Neural cell (in vitro differentiated cells): Measurements from ENCODE around the gene ZNF638.

Experiments used
- EP300 ChIP-seq: fragments of 450-650 bp; conservative IDR thresholded peaks from 2 replicates; pipeline ENCODE4 v1.6.1; 2014; ENCODE audit warnings: antibody characterized with exemption, mild to moderate bottlenecking, moderate library complexity; ENCODE audit not compliant: poor library complexity, severe bottlenecking
- EZH2 ChIP-seq: fragments of 200-600, 300-800 bp; shearing (Covaris generic), sonication (generic); IDR thresholded peaks from 2 replicates; pipeline ENCODE4 v1.6.1; 2014; ENCODE audit warnings: antibody characterized with exemption, low read length, borderline replicate concordance, mild to moderate bottlenecking; ENCODE audit not compliant: insufficient read depth, poor library complexity, severe bottlenecking
- POLR2AphosphoS5 ChIP-seq: IDR thresholded peaks from 2 replicates; pipeline ENCODE4 v1.6.1; 2012
- RAD21 ChIP-seq: fragments of 450-650 bp; conservative IDR thresholded peaks from 2 replicates; pipeline ENCODE4 v1.6.1; 2014; ENCODE audit warnings: antibody characterized with exemption, mild to moderate bottlenecking, moderate library complexity
- SMC3 ChIP-seq: fragments of 450-650 bp; conservative IDR thresholded peaks from 2 replicates; pipeline ENCODE4 v1.6.1; 2014; ENCODE audit warnings: antibody characterized with exemption, mild to moderate bottlenecking, moderate library complexity; ENCODE audit not compliant: poor library complexity
- TAF1 ChIP-seq: IDR thresholded peaks from 2 replicates; pipeline ENCODE4 v1.6.1; 2012; ENCODE audit warnings: low read depth
- TF ChIP-seq, protein P1 (sequence below): fragments of 450-650 bp; IDR thresholded peaks from 2 replicates; pipeline ENCODE4 v1.5.1; 2014; ENCODE audit warnings: antibody characterized with exemption, mild to moderate bottlenecking, moderate library complexity; ENCODE audit not compliant: poor library complexity, severe bottlenecking

DNA sequence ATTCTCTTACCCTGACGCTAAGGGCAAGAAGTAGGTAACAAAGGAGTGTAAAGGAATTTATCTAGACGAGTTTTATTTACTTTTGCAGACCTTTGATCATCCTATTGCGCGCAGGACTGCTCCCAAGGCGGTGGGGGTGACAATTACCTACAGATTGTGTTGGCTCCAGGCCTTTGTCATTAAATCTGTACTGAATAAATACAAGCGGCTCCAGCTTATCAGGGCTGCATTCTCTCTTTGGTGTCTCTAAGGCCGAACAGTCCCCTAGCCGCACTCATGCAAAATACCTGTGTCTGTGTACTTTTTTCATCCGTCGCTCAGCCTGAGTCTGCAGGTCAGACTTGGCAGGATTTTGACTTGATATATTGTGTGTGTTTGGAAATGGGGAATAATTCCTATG, 63.9 kb downstream of the ZNF638 start:
- TF ChIP-seq, protein P1, sequence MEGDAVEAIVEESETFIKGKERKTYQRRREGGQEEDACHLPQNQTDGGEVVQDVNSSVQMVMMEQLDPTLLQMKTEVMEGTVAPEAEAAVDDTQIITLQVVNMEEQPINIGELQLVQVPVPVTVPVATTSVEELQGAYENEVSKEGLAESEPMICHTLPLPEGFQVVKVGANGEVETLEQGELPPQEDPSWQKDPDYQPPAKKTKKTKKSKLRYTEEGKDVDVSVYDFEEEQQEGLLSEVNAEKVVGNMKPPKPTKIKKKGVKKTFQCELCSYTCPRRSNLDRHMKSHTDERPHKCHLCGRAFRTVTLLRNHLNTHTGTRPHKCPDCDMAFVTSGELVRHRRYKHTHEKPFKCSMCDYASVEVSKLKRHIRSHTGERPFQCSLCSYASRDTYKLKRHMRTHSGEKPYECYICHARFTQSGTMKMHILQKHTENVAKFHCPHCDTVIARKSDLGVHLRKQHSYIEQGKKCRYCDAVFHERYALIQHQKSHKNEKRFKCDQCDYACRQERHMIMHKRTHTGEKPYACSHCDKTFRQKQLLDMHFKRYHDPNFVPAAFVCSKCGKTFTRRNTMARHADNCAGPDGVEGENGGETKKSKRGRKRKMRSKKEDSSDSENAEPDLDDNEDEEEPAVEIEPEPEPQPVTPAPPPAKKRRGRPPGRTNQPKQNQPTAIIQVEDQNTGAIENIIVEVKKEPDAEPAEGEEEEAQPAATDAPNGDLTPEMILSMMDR: no peak
- TF ChIP-seq POLR2AphosphoS5 (no peak), EZH2 (no peak), RAD21 (no peak), EP300 (no peak), TAF1 (no peak), SMC3 (no peak)
